HG03457 (cell line): Measurements from ENCODE around the gene SH3RF3.

Experiments
- ATAC-seq: cut with Tn5 transposase; IDR thresholded peaks from one replicate; pipeline ENCODE4 v1.9.1; 2021; ENCODE audit warnings: moderate number of reproducible peaks; ENCODE audit not compliant: unreplicated experiment

SH3RF3 gene

GRCh38 chr2:109370399-109371035, 241.5 kb downstream of the SH3RF3 start:
- ATAC-seq: no peak

GRCh38 chr2:109371481-109372170, 242.6 kb downstream of the SH3RF3 start:
- no peak for ATAC-seq

- ATAC-seq: no peak
These were observed 243.2 kb downstream of the SH3RF3 start for GRCh38 chr2:109372171-109372568.

GRCh38 chr2:109372614-109373013, 243.6 kb downstream of the SH3RF3 start:
- no peak for ATAC-seq

GRCh38 chr2:109373791-109374547, 245.0 kb downstream of the SH3RF3 start:
- no peak for ATAC-seq

GRCh38 chr2:109374548-109375130, 245.6 kb downstream of the SH3RF3 start:
- no peak for ATAC-seq

GRCh38 chr2:109375131-109375561, 246.1 kb downstream of the SH3RF3 start:
- ATAC-seq: no peak

- ATAC-seq: no peak
These were observed 246.7 kb downstream of the SH3RF3 start for GRCh38 chr2:109375656-109376055.

GRCh38 chr2:109376115-109376514, 247.1 kb downstream of the SH3RF3 start:
- no peak for ATAC-seq

- ATAC-seq: no peak
These were observed 247.9 kb downstream of the SH3RF3 start for GRCh38 chr2:109376796-109377495.

GRCh38 chr2:109377976-109378375, 249.0 kb downstream of the SH3RF3 start:
- ATAC-seq: no peak

- no peak for ATAC-seq
These were observed 249.7 kb downstream of the SH3RF3 start for GRCh38 chr2:109378682-109379081.

GRCh38 chr2:109379507-109379906, 250.5 kb downstream of the SH3RF3 start:
- ATAC-seq: no peak

GRCh38 chr2:109380502-109381326, 251.7 kb downstream of the SH3RF3 start:
- ATAC-seq: no peak

- no peak for ATAC-seq
These were observed 252.4 kb downstream of the SH3RF3 start for GRCh38 chr2:109381327-109381820.

GRCh38 chr2:109382226-109382895, 253.4 kb downstream of the SH3RF3 start:
- no peak for ATAC-seq

GRCh38 chr2:109382951-109383350, 253.9 kb downstream of the SH3RF3 start:
- ATAC-seq: no peak

- no peak for ATAC-seq
These were observed 254.7 kb downstream of the SH3RF3 start for GRCh38 chr2:109383505-109384307.
